ENCODE data around the gene ITPR1.

Gene ITPR1

DNA sequence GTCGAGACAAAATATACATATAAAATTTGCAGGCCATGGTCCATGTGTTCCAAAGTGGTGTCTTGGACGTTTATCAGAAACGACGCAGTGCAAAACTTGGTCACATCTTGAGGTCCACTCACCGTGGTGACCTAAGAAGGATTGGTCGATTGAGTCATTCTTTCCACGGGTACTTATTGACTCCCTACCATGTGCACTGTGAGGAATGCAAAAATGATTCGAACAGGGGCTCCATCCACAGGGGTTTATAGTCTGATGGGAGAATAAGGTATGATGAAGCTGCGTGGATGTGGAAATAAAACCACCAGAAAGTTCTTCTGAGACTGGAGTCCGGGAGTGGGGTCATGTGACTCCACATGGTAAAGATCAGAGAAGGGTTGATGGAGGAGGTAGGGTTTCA is 185.2 kb downstream of the ITPR1 start:
- DNase-seq = no peak

DNA sequence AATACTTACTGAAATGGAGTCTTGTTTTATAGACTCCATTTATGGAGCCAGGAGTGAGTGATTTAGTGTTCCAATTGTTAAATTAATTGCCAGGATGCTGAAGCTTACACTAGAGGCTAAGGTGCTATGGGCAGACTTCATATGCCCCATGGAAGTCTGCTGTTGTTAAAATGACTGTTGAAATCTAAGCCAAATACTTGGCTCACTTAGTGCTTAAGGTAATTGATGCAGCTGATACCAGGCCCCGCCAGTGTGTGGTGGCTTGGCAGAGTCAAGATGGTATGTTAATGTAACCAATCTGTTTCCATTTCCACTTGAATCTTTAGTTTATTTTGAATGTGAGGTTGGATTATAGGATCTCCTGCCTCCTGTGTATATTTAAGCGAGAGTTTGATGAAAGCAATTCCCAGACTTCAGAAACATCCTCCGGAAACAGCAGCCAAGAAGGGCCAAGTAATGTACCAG is 187.1 kb downstream of the ITPR1 start:
- DNase-seq = no peak

DNA sequence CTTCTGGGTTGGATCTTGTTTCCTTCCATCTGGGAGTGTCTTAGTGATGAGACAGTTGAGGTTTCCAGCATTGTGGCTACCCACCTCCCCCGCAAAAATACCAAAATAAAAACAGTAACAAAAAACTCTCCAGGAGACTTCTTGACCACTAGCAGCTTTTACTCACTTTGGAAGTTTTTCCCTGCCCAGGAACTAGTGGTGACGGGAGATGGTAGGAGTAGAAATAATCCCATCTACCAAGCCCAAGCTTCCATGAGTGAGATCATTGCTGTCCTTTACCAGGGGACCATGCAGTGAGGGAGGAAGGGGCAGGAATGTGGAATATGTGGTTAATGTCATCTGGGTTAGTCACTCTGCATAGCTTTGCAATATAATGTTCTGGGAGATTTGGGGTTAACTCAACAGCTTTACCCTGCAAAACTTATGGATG is 187.7 kb downstream of the ITPR1 start:
- DNase-seq = no peak

DNA sequence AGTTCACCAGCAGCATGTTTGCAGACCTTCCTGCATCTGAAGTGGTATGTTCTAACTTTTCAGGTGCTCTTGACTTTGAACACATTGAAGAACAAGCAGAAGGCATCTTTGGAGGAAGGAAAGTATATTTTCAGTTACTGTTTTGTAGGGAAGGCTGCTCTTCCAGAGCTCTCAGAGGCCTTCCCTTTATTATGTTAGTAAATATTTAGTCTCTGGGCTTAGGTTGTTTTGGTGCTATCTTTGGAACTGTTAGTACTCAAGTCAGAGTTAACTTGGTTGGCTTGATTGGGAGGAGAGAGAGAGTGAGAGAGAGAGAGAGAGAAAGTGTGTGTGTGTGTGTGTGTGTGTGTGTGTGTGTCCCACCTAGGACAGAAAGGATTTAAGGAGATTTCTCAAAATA is 188.2 kb downstream of the ITPR1 start:
- DNase-seq = no peak

DNA sequence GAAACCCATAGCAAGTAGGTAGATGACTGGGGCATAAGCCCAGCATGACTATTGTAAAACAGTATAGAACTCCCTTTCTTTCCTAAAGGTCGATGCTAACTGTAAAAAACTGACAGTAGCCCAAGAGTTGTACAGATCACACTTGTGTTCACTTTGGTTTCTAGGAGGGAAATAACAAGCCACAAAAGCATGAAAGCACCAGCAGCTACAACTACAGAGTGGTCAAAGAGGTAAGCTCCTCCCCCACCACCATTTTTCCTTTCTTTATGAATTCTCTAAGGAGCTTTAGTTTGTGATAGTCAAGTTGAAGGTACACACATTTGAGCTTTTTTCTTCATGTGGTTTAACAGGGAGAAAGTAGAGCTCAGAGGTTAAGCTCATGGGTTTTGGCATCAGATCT is 191.0 kb downstream of the ITPR1 start:
- no peak for DNase-seq

DNA sequence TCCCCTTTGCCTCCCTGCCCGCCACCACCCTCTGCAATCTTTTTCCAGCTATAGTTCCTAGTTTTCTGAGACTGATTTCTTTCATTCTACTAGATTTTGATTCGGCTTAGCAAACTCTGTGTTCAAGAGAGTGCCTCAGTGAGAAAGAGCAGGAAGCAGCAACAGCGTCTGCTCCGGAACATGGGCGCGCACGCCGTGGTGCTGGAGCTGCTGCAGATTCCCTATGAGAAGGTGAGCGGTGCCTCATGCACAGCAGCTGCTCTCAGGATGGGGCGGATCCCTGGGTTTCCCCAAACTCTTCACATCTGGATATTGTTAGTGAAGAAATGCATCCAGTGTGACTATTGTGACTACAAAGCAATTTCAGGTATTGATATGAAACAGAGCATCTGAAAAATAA is 191.8 kb downstream of the ITPR1 start:
- DNase-seq = no peak

DNA sequence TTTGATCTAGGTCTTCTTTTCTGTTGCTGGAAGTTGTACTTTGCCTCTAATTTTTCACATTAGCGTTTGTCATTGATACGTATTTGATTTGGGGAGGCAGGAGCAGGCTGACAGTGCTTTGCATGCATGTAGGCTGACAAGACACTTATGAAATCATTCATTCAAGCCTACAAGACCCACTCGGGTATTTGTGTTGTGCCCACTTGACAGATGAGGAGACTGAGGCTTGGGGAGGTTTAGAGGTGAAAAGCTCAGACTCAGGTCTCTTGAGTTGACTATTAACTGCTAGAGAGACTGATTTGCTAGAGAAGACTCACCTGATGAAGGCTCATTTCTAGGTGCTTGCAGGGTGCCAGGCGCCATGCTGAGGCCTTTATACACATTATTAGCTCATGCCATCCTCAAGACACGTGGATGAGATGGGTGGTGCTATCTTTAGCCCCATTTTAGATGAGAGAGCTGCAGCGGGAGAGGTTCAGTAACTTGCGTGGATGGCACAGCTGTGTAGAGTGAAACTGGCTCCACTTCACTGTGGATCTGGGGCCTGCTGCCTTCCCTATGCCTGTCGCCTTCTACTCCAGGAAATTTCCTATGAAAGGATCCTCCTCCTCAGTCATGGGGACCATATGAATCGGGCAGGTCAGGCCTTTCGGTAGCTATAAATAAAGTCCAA is 192.7 kb downstream of the ITPR1 start:
- DNase-seq = no peak

DNA sequence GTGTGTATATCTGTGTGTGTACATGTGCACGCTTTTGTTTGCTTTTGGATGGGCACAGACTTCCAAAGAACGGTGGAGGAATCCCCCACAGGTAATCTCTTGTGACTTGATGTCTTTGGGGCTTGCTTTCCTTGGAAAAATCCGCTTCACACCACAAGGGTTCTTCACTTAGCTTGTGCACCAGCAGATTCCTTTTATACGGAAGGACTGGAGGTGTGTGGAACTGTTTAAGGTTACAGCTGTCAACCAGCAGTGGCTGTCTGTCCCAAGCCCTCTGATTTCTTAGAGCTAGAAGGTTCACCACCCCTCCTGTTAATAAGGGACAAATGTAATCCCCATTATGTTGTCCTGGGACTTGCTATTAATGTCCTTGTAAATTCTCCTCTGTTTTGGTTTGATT is 193.5 kb downstream of the ITPR1 start:
- no peak for DNase-seq

DNA sequence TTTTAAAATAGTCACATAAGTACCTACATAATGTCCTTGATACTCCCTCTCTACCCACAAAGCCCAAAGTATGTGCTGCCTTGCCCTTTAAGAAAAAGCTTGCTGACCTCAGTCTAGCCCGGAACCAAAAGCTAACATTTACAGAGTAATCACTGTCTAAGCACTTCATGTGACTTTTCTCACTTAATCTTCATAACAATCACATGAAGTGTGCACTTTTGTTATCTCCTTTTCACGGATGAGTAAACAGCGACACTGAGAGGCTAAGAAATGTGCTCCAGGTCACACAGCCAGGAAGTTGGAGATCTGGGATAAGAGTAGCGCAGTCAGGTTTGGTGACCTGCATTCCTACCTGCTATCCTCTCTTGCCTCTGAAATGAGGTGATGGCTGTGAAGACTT is 194.0 kb downstream of the ITPR1 start:
- DNase-seq = no peak

DNA sequence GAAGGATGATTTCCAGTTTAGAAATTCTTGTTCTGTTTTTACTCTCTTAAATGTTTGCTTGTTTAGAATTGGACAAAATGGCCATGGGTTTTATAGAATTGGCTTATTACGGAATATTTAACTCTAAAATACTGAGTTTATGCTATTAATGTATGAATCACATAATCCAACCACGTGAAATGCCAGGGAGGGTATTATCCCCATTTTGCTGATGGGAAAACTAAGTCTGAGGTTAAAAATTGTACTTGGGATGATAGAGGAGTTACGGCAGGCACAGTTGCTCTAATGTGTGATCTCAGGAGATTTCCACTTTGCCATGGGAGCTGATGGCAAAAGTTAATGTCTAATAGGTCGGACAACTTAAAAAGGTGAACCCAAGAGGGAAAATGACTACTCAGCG is 194.4 kb downstream of the ITPR1 start:
- no peak for DNase-seq

DNA sequence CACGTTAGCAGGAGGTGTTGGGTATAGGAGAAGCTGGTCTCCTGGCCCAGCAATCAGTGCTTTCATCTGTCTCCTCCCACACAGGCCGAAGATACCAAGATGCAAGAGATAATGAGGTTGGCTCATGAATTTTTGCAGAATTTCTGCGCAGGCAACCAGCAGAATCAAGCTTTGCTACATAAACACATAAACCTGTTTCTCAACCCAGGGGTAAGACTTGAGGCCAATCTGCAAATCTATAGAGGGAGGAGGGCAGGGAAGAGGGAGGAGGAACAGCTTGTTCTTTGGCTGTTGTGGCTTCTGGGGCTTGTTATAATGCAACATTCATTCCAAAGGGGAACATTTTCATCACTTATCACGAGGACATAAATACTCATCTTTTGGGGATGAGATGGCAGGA is 195.3 kb downstream of the ITPR1 start:
- peak in 5 of 56 donors; percentile 6 to 18 (median 10) for DNase-seq

DNA sequence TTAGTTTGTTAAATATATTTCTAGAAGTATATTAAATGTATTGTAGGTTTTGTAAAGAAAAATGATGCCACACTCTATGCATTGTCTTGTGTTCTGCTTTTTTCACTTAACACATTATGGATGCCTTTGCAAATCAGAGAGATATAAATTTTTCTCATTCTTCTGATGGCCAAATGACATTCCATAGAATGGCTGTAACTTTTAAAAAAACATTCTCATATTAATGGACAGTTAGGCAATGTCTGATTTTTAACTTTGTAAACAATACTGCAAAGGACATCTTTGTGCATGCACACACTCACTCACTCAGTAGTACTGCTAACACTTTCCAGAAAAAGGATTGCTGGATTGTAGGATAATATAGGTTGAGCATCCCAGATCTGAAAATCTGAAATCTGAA is 195.9 kb downstream of the ITPR1 start:
- DNase-seq = no peak

DNA sequence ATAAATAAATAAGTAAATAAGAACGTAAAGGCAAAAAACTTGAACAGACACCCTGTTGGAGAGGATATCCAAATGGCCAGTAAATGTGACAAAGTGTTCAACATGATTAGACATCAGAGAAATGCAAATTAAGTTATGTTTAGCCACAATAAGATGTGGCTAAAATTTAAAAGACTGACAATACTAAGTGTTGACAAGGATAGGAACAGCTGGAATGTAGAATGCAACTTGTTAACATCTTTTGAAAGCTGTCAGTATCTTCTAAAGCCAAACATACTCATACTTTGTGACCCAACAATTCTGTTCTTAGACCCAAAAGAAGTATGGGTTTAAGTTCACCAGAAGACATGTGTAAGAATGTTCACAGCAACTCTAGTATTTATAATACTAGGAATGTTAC is 197.1 kb downstream of the ITPR1 start:
- DNase-seq = no peak

DNA sequence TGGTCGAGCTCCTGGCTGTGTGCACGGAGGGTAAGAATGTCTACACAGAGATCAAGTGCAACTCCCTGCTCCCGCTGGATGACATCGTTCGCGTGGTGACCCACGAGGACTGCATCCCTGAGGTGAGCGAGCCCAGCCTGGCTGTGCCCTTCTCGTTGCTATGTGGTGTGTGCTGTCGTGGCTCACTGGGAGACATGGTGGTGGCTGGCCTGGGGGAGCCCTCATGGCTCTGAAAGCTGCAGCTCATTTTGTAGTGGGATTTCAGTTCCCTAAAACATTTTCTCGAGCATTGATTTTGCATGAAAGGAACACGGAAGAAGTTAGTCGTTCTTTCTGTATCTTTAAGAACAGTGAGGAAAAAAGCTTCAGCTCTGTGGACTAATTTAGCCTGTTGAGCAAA is 200.5 kb downstream of the ITPR1 start:
- DNase-seq = no peak

DNA sequence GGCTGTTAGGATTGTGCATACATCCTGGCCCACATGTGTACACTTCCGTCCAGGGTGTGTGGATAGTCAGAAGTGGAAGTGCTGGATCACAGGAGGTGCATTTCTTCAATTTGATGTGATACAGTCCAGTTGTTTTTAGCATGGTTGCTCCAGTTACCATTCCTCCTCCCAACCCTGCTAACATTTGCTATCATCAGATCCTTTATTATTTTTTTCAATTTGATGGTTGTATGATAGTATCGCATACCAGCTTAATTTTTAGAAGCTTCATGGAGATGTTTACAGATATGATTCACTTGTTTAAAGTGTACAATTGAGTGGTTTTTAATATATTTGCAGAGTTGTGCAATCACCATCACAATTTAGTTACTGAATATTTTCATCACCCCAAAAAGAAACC is 202.7 kb downstream of the ITPR1 start:
- no peak for DNase-seq

DNA sequence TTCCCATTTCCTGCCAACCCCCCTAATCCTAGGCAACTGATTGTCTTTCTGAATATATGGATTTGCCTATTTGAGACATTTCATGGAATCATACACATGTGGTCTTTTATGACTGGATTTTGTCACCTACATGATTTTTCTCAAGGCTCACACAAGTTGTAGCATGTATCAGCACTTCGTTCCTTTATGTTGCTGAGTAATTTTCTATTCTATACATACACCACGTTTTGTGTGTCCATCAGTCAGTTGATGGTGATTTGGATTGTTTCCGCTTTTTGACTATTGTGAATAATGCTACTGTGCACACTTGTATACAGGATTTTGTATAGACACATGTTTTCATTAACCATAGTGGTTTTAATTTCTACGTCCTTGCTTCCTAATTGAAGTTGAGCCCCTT is 203.1 kb downstream of the ITPR1 start:
- no peak for DNase-seq

DNA sequence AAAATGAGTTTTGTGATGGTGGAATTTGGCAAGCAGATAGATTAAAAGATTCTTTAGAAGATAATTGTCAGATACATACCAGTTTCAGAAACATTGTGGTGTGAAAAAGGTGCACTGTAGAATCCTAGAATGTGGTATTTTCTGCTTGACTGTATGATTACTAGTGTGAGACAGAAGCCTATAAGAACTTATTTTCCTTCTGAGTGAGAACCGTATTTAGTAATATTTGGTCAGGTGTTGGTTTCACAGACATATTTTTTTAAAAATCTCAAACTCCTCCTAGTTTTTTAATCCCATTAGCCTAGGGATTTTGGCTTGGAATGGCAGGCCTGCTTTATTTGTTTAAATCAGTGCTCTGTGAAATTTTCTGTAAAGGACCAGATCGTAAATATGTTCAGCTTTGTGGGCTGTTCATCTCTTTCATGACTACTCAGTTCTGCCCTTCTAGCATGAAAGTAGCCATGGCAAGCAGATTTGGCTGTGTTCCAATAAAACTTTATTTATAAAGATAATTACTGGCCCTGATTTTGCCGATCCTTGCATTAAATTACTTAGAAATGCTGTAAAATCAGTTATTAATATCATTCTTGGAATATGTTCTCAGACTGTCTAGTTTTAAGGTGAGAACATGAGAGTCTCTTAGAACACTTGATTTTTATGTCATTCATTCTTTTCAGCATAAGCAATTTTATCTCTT is 205.1 kb downstream of the ITPR1 start:
- no peak for DNase-seq

DNA sequence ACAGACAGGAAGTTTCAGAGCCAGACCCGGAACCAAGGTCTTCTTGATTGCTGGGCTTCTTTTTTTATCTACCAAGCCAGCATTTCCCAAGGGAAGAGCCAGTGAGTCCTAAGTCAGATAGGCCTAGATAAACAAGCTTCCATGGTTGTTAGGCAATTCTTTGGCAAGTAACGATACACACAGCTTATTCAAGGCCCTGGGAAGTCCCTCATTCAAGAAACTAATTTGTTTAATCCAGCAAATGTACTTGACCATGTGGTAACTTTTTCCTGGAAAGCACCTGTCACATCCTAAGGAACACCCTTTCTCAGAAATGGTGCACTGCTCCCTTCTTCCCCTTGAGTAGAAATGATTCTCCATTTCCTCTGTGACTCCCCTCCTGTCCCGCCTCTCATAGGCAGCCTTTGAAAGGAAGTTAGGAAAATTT is 209.9 kb downstream of the ITPR1 start:
- no peak for DNase-seq

DNA sequence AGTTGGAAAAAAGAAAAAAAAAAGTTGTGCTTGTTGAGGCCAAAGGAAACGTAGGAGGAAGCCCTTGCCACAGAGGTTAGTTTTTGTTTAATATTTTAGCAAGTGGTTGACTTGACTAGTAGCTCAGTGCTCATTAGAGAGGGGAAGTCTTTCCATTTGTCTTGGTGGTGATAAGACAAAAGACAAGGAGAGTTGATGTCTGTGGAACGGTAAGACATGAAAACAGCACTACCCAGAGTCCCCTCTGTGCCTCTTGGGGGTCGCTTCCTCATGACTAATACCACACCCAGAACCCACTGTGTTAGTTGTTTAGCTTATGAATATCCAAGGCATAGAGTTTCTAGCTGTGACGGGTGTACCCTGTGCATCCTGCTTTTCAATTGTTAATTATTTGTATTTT is 211.4 kb downstream of the ITPR1 start:
- DNase-seq = no peak

DNA sequence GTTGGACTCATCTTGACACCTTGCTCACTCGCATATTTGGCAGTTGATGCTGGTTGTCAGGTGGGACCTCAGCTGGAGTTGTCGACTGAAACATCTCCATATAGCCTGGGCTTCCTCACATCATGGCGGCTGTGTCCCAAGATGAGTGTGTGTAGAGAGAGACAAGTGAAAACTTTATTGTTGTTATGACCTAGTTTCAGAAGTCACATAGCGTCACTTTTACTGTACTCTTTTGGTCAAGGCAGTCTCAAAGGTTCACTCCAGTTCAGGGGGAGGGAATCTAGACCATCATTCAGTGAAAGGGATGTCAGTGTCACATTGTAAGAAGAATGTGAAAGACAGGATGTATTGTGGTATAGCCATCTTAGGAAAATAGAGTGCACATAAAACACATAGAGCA is 214.2 kb downstream of the ITPR1 start:
- no peak for DNase-seq

DNA sequence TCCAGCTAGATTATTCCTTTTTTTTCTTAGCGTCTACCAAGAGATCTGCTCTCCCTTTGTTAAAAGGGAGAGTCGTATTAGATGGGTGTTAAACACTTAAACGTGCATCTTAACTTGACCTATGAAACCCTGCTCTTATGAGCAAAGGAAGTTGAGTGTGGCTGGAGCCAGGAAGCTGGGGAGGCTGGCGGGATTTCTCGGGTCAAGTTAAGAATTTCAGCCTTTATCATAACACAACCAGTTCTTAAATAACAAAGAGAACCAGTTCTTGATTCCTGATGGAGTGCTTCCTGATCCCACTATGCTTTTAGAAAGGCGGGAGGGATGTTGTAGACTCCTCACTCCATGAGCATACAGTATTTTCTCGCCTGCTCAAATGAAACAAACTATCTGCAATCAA is 215.1 kb downstream of the ITPR1 start:
- DNase-seq = no peak

DNA sequence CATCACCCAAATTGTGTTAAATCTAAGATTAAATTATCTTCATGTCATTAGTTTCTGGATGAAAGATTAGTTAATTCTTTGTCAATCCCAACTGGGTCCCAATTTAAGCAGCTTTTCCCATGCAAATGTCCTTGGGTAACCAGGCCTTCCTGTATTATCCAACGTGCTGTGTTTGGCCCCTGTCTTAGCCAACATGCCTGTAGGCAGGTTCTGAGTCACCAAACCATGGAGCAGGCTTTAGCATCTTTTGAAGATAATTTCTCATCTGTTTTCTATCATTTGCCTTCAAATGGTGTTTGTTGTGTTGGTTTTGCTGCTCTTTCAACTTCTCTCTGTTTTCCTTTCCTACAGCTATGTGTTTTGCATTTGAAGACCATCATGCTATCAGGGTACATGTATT is 216.2 kb downstream of the ITPR1 start:
- no peak for DNase-seq

DNA sequence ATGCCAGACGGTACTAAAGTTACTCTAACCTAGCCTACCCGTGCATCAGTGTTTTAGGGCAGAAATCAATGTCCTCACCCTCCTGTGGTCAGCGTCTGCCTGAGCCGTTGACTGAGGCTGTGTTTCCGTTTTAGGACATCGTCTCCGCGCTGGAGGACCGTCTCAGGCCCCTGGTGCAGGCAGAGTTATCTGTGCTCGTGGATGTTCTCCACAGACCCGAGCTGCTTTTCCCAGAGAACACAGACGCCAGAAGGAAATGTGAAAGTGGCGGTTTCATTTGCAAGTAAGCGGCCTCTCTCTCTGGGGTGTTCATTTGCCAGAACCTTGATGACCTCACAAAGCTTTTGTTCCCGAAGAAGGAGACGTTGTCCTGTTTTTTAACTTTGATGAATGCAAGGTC is 217.0 kb downstream of the ITPR1 start:
- DNase-seq = no peak

DNA sequence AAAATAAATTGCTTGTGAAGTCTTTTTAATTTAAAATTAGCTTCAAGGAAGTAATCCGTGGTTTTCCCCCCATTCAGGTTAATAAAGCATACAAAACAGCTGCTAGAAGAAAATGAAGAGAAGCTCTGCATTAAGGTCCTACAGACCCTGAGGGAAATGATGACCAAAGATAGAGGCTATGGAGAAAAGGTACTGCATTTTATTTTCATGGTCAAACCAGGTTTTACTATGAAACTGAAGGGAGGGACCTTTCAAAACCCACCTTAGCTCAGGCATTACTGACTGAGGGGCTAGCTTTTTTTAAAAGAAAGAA is 218.5 kb downstream of the ITPR1 start:
- DNase-seq = no peak
